Adrenal gland (tissue), 5 donors: ENCODE measurements around the gene INMT.

ENCODE experiments used
- CTCF ChIP-seq, 6 experiments: fragments of 450-650 bp in 4 of 6; fragments of 200-600 bp in 2 of 6; sonication (generic) in 1 of 6; IDR thresholded peaks; 1 replicate in 5 of 6; 2 replicates in 1 of 6; pipeline versions ENCODE4 v1.5.1 to v1.8.0; 2016 to 2021; ENCODE audit warnings: antibody characterized with exemption in 6 of 6, mild to moderate bottlenecking in 2 of 6, moderate library complexity in 1 of 6
- POLR2A ChIP-seq, 2 donors: fragments of 450-650 bp; IDR thresholded peaks; one replicate each; pipeline ENCODE4 v1.6.1; 2017; ENCODE audit warnings: antibody characterized with exemption in 2 of 2, mild to moderate bottlenecking in 2 of 2, moderate library complexity in 1 of 2
- donor health status: DM: no; HTN: no; CAD: no.

- TF ChIP-seq CTCF (IDR thresholded peaks at IDR 0.05) = no peak
- TF ChIP-seq POLR2A (IDR thresholded peaks at IDR 0.05) = no peak
Observed at GRCh38 chr7:30757342-30757692, 5.4 kb downstream of the INMT start.
